PC-3 (cell line): ENCODE results near the gene ZEB2. TPM values are rescaled to one million over a fixed set of nuclear protein-coding genes. Genes with fewer than 3 reads are reported as not detected.

ENCODE experiments used
- ATAC-seq: fragments of 200-7000 bp; cut with Tn5 transposase; 2 replicates; pipeline ENCODE4 v1.9.1; 2020; ENCODE audit warnings: mild to moderate bottlenecking, moderate library complexity
- BruUV-seq: library from RNA; stranded (reverse); fragments of 400-500 nt; replicated peaks from 2 replicates; lab custom pipeline; 2021; lab: Mats Ljungman, UMichigan
- CTCF ChIA-PET: fragments of 300-600 bp; sonication (Branson Sonifier 250); formaldehyde crosslinking; loops from one replicate; lab custom pipeline; 2022; ENCODE audit warnings: antibody characterized with exemption; lab: Charles Lee
- POLR2A ChIA-PET: fragments of 300-600 bp; sonication (Branson Sonifier 250); formaldehyde crosslinking; loops from one replicate; lab custom pipeline; 2022; ENCODE audit warnings: antibody characterized with exemption; ENCODE audit not compliant: unreplicated experiment; lab: Charles Lee
- DNase-seq: peaks from one replicate; pipeline ENCODE4 v3.0.0-alpha.2; 2015
- H2AFZ ChIP-seq: fragments of 300-600 bp; sonication (generic); 2 replicates; pipeline ENCODE4 v1.6.0; 2016; ENCODE audit warnings: antibody characterized with exemption, low read length
- H3F3A ChIP-seq: fragments of 300-600 bp; sonication (generic); one replicate; pipeline ENCODE4 v1.6.0; 2017; ENCODE audit warnings: antibody characterized with exemption, low read length, control low read depth, mild to moderate bottlenecking; ENCODE audit not compliant: unreplicated experiment
- H3K27ac ChIP-seq: fragments of 300-600 bp; sonication (generic); 2 replicates; pipeline ENCODE4 v1.5.1; 2016; ENCODE audit warnings: mild to moderate bottlenecking, low read length
- H3K27me3 ChIP-seq: fragments of 300-600 bp; sonication (generic); 2 replicates; pipeline ENCODE4 v1.6.1; 2016; ENCODE audit warnings: low read length, mixed read lengths
- H3K36me3 ChIP-seq: fragments of 300-600 bp; sonication (generic); 2 replicates; pipeline ENCODE4 v1.6.1; 2016; ENCODE audit warnings: low read depth, mixed run types, low read length, mixed read lengths
- H3K4me1 ChIP-seq: fragments of 300-600 bp; sonication (generic); 2 replicates; pipeline ENCODE4 v1.5.1; 2016; ENCODE audit warnings: low read length; ENCODE audit not compliant: insufficient read depth
- H3K4me2 ChIP-seq: fragments of 300-600 bp; sonication (generic); 2 replicates; pipeline ENCODE4 v1.6.0; 2016; ENCODE audit warnings: low read length
- H3K4me3 ChIP-seq: fragments of 300-600 bp; sonication (generic); 2 replicates; pipeline ENCODE4 v1.5.1; 2016; ENCODE audit warnings: mild to moderate bottlenecking, low read length, mixed read lengths
- H3K79me2 ChIP-seq: fragments of 300-600 bp; sonication (generic); 2 replicates; pipeline ENCODE4 v1.6.1; 2017; ENCODE audit warnings: low read length, mixed read lengths
- H3K9ac ChIP-seq: fragments of 300-600 bp; sonication (generic); 2 replicates; pipeline ENCODE4 v1.6.0; 2016; ENCODE audit warnings: mild to moderate bottlenecking, low read length
- H3K9me2 ChIP-seq: fragments of 300-600 bp; sonication (generic); replicated peaks from 2 replicates; pipeline ENCODE4 v1.6.1; 2016; ENCODE audit warnings: mixed run types, low read length, mixed read lengths
- H3K9me3 ChIP-seq: fragments of 300-600 bp; sonication (generic); 2 replicates; pipeline ENCODE4 v1.6.1; 2016; ENCODE audit warnings: low read length, mixed read lengths
- H4K20me1 ChIP-seq: fragments of 300-600 bp; sonication (generic); 2 replicates; pipeline ENCODE4 v1.6.1; 2016; ENCODE audit warnings: low read length, mixed read lengths
- EZH2 ChIP-seq: fragments of 300-600 bp; sonication (generic); IDR thresholded peaks from one replicate; pipeline ENCODE4 v1.6.1; 2017; ENCODE audit warnings: antibody characterized with exemption, mild to moderate bottlenecking, low read length; ENCODE audit not compliant: unreplicated experiment
- EZH2phosphoT487 ChIP-seq: fragments of 300-600 bp; sonication (generic); IDR thresholded peaks from 2 replicates; pipeline ENCODE4 v1.6.1; 2018; ENCODE audit warnings: mild to moderate bottlenecking, antibody characterized with exemption, low read length, borderline replicate concordance
- intact Hi-C: fragments of 100-400 bp; cut with micrococcal nuclease; formaldehyde crosslinking; loops from 2 replicates; pipeline ENCODE4 v1.9.0; 2023
- total RNA-seq: library from RNA; depleted of rRNA; stranded (reverse); fragments of >200 nt; gene quantifications from 2 replicates; pipeline ENCODE4 v1.2.3, GENCODE V29; 2014
- TF ChIP-seq, protein P1 (sequence below): fragments of 300-600 bp; sonication (generic); conservative IDR thresholded peaks from 2 replicates; pipeline ENCODE4 v1.5.1; 2017; ENCODE audit warnings: antibody characterized with exemption, low read depth, mild to moderate bottlenecking, low read length

ZEB2 gene
- total RNA-seq, 1 experiment from 2014 or later, result 1.1 TPM

DNA sequence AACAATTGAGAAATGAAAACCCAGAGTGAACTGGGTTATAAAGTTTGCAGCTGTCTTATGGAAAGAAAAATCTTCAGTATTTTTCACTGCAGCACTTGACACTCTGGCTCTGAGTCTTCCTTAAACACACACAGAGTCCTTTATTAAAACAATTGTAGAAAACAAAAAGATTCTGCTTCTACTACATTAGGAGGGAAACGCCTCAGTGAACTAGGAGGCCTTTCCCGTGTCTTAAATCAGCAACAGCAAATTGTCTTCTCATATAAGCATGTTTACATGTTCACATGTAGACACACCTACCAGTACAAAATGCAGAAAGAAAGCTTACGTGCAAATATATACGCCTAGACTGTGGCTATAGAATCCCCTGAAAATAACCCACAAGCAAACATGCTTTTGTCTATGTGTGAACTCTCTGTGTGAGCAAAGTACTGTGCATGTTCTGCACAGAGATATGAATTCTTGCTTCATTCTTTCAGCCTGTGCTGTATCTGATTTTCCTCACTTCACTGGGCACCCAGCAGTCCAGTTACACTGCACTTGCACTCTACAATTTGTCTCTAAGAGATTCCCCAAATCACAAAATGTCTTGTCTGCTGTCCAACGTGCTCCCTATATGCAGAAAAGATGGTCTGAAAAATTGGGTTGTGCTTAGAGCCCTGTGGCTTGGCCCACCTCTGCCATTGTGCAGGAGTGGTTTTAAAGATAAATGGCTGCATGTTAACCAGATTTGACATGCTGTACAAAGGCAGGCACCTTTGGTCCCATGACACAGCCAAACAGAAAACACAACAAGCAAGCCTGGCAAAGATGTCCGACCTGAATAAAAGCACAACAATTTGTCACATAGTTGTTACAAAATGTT is 24.5 kb downstream of the ZEB2 start:
- H3K4me3 ChIP-seq, result no peak overlapping the region
- intact Hi-C loops, result no loop called here

DNA sequence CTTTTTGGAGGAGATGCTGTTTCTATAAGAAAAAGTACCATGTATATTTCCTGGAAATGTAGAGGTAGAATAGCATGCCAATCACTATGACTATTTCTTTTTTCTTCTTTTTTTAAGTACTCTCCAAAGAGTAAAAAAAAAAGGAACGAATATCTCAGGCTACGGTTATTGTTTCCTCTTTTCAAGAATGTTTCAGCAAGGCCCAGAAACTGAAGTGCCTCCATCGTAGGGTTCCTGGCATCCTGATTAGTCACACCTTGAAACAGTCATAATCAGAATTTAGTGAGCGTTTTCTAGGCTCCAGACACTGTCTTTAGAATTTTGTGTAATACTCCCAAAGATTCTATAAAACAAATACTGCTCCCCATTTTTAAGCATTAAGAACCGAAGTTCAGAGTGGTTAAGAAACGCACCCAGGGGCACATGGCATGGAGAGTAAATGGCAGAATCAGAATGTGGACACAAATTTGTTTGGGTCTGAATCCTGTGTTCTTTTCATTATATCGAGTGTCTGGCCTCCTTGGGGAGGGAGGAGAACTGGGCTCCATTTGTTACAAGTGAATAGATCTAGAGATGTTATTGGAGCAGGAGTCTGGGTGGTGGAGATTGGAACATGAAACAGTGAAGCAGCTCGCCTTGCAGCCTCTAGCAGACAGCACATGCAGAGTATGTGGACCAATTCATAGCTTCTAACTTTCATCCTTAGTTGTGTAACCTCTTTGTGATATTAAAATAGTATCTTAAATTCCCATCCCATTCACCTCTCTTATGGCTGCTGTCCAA is 26.7 kb downstream of the ZEB2 start:
- Histone ChIP-seq H3K4me1 (no peaks in the 10 kb centered on the region), H3K9me3 (no peaks in the 10 kb centered on the region), H4K20me1 (no peaks in the 10 kb centered on the region), H3K79me2 (no peaks in the 10 kb centered on the region), H3K36me3 (no peaks in the 10 kb centered on the region), H3K4me2 (no peak overlapping the region), H3K27ac (no peak overlapping the region), H3F3A (no peaks in the 10 kb centered on the region), H3K9ac (no peak overlapping the region), H3K9me2 (no peaks in the 10 kb centered on the region), H2AFZ (no peak overlapping the region), H3K4me3 (no peak overlapping the region), H3K27me3 (no peaks in the 10 kb centered on the region)
- POLR2A ChIA-PET, result no interaction called here
- CTCF ChIA-PET, result no interaction called here
- ATAC-seq (no peak), DNase-seq (no peak)
- no TSS peak for BruUV-seq
- intact Hi-C loops, result no loop called here
- TF ChIP-seq, protein P1, sequence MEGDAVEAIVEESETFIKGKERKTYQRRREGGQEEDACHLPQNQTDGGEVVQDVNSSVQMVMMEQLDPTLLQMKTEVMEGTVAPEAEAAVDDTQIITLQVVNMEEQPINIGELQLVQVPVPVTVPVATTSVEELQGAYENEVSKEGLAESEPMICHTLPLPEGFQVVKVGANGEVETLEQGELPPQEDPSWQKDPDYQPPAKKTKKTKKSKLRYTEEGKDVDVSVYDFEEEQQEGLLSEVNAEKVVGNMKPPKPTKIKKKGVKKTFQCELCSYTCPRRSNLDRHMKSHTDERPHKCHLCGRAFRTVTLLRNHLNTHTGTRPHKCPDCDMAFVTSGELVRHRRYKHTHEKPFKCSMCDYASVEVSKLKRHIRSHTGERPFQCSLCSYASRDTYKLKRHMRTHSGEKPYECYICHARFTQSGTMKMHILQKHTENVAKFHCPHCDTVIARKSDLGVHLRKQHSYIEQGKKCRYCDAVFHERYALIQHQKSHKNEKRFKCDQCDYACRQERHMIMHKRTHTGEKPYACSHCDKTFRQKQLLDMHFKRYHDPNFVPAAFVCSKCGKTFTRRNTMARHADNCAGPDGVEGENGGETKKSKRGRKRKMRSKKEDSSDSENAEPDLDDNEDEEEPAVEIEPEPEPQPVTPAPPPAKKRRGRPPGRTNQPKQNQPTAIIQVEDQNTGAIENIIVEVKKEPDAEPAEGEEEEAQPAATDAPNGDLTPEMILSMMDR, result no peak
- TF ChIP-seq EZH2 (no peak), EZH2phosphoT487 (no peak)

More for the DNA sequence above, 24.5 kb downstream of the ZEB2 start:
- no peaks in the 10 kb centered on the region for H3K4me1 ChIP-seq
- no peak for DNase-seq
- H3K36me3 ChIP-seq, result no peaks in the 10 kb centered on the region
- no peaks in the 10 kb centered on the region for H3K79me2 ChIP-seq
- CTCF ChIA-PET, result no interaction called here
- no peaks in the 10 kb centered on the region for H4K20me1 ChIP-seq
- no TSS peak for BruUV-seq
- POLR2A ChIA-PET, result no interaction called here
- H2AFZ ChIP-seq, result no peak overlapping the region
- H3K4me2 ChIP-seq, result no peak overlapping the region
- TF ChIP-seq, protein P1, result no peak
- TF ChIP-seq EZH2, result no peak
- no peak for TF ChIP-seq EZH2phosphoT487
- H3K27ac ChIP-seq, result no peak overlapping the region
- ATAC-seq, result no peak
- H3K9me3 ChIP-seq, result no peaks in the 10 kb centered on the region
- no peaks in the 10 kb centered on the region for H3K27me3 ChIP-seq
- H3K9ac ChIP-seq, result no peak overlapping the region
- H3K9me2 ChIP-seq, result no peaks in the 10 kb centered on the region
- no peaks in the 10 kb centered on the region for H3F3A ChIP-seq
